H1 (cell line): ENCODE measurements around the gene ARHGEF25. TPM values are rescaled to one million over a fixed set of nuclear protein-coding genes. Genes with fewer than 3 reads are reported as not detected.

Source experiments
- CTCF ChIA-PET: fragments of 300-600 bp; sonication (Branson Sonifier 250); formaldehyde crosslinking; loops from one replicate; lab custom pipeline; 2021; ENCODE audit not compliant: partially characterized antibody; lab: Charles Lee
- POLR2A ChIA-PET: fragments of 300-600 bp; sonication (Branson Sonifier 250); formaldehyde crosslinking; loops from one replicate; lab custom pipeline; 2021; ENCODE audit warnings: inconsistent platforms; ENCODE audit not compliant: partially characterized antibody; lab: Charles Lee
- DNase-seq, 2 experiments: peaks; one replicate each; pipeline versions ENCODE4 v3.0.0 to v3.0.0-alpha.2; 2010 to 2022; ENCODE audit warnings: low spot score in 2 of 2, low read depth in 1 of 2, mixed read lengths in 1 of 2
- FAIRE-seq: peaks from 2 replicates; lab custom pipeline; 2011; peaks lifted over from hg19 to GRCh38; lab: Jason Lieb, UNC
- H2AFZ ChIP-seq: 2 replicates; pipeline ENCODE4 v1.8.1; 2012; ENCODE audit warnings: low read length, inconsistent platforms
- H2AK5ac ChIP-seq: 2 replicates; pipeline ENCODE4 v1.6.1; 2013; ENCODE audit warnings: low read depth, low read length
- H2BK120ac ChIP-seq: replicated peaks from 2 replicates; pipeline ENCODE3; 2013; ENCODE audit warnings: low read depth, low read length, inconsistent platforms
- H2BK12ac ChIP-seq: 2 replicates; pipeline ENCODE4 v1.6.1; 2013; ENCODE audit warnings: low read depth, low read length
- H2BK15ac ChIP-seq: 2 replicates; pipeline ENCODE4 v1.6.1; 2013; ENCODE audit warnings: low read length
- H2BK20ac ChIP-seq: 2 replicates; pipeline ENCODE4 v1.6.1; 2013; ENCODE audit warnings: low read length
- H2BK5ac ChIP-seq: 2 replicates; pipeline ENCODE4 v1.6.1; 2013; ENCODE audit warnings: low read depth, low read length
- H3K14ac ChIP-seq: 2 replicates; pipeline ENCODE4 v1.6.1; 2013; ENCODE audit warnings: inconsistent platforms; ENCODE audit not compliant: insufficient read length
- H3K18ac ChIP-seq: 2 replicates; pipeline ENCODE4 v1.6.1; 2013; ENCODE audit warnings: low read length; ENCODE audit errors: extremely low read depth
- H3K23ac ChIP-seq: 2 replicates; pipeline ENCODE4 v1.6.1; 2013; ENCODE audit warnings: inconsistent platforms; ENCODE audit not compliant: insufficient read length
- H3K23me2 ChIP-seq: 2 replicates; pipeline ENCODE4 v1.6.1; 2013; ENCODE audit warnings: low read depth, low read length
- H3K27ac ChIP-seq: 2 replicates; pipeline ENCODE4 v1.6.1; 2011; ENCODE audit warnings: low read depth, low read length, inconsistent platforms
- H3K27me3 ChIP-seq, 4 experiments: replicated peaks in 1 of 4; 1 replicate in 1 of 4; 2 replicates in 3 of 4; pipeline versions ENCODE4 v1.6.1 to v1.8.1; 2011 to 2013; ENCODE audit warnings: low read length in 3 of 4, mild to moderate bottlenecking in 3 of 4, inconsistent platforms in 2 of 4, mixed read lengths in 2 of 4, moderate library complexity in 1 of 4; ENCODE audit not compliant: control insufficient read depth in 3 of 4, insufficient read depth in 3 of 4; ENCODE audit errors: extremely low read depth in 1 of 4
- H3K36me3 ChIP-seq, 4 experiments: 2 replicates each; pipeline versions ENCODE4 v1.6.1 to v1.8.1; 2011 to 2013; ENCODE audit warnings: mild to moderate bottlenecking in 4 of 4, low read length in 3 of 4, moderate library complexity in 2 of 4, control low read depth in 1 of 4, inconsistent platforms in 1 of 4; ENCODE audit not compliant: insufficient read depth in 4 of 4, control insufficient read depth in 2 of 4
- H3K4ac ChIP-seq: replicated peaks from 2 replicates; pipeline ENCODE3; 2013; ENCODE audit warnings: low read length, low read depth, mixed read lengths, inconsistent platforms; ENCODE audit not compliant: insufficient read length
- H3K4me1 ChIP-seq, 4 experiments: replicated peaks in 1 of 4; 1 replicate in 1 of 4; 2 replicates in 3 of 4; pipeline versions ENCODE4 v1.6.1 to v1.8.1; 2011 to 2013; ENCODE audit warnings: low read length in 3 of 4, inconsistent platforms in 2 of 4, mixed read lengths in 1 of 4; ENCODE audit not compliant: insufficient read depth in 4 of 4, control insufficient read depth in 3 of 4
- H3K4me2 ChIP-seq, 2 experiments: 2 replicates each; pipeline versions ENCODE4 v1.6.1 to v1.8.1; 2011 to 2013; ENCODE audit warnings: low read depth in 2 of 2, low read length in 2 of 2, control low read depth in 1 of 2, inconsistent platforms in 1 of 2, mild to moderate bottlenecking in 1 of 2; ENCODE audit not compliant: insufficient read depth in 1 of 2
- H3K4me3 ChIP-seq, 4 experiments: fragments of 200-600, 300-600 bp in 1 of 4; sonication (generic), shearing (Covaris generic), sonication (Bioruptor Twin) in 1 of 4; 2 replicates each; pipeline versions ENCODE4 v1.5.1 to v1.8.1; 2011 to 2016; ENCODE audit warnings: low read length in 4 of 4, low read depth in 3 of 4, control low read depth in 2 of 4, inconsistent platforms in 2 of 4, mild to moderate bottlenecking in 2 of 4, mixed read lengths in 1 of 4, moderate library complexity in 1 of 4; ENCODE audit not compliant: insufficient read depth in 2 of 4; ENCODE audit errors: extremely low read depth in 1 of 4
- H3K56ac ChIP-seq: replicated peaks from 2 replicates; pipeline ENCODE3; 2013; ENCODE audit warnings: low read depth, mild to moderate bottlenecking, mixed read lengths, low read length, inconsistent platforms; ENCODE audit not compliant: insufficient read length
- H3K79me1 ChIP-seq: 2 replicates; pipeline ENCODE4 v1.6.1; 2013; ENCODE audit warnings: low read depth, low read length, control low read depth
- H3K79me2 ChIP-seq, 2 experiments: 2 replicates each; pipeline versions ENCODE4 v1.6.1 to v1.8.1; 2012 to 2013; ENCODE audit warnings: low read length in 2 of 2, mild to moderate bottlenecking in 2 of 2, inconsistent platforms in 1 of 2; ENCODE audit not compliant: insufficient read depth in 2 of 2, control insufficient read depth in 1 of 2
- H3K9ac ChIP-seq, 4 experiments: replicated peaks in 1 of 4; 1 replicate in 1 of 4; 2 replicates in 3 of 4; pipeline versions ENCODE4 v1.6.1 to v1.8.1; 2011 to 2013; ENCODE audit warnings: low read depth in 3 of 4, low read length in 3 of 4, control low read depth in 2 of 4, mild to moderate bottlenecking in 2 of 4, moderate library complexity in 2 of 4, inconsistent platforms in 1 of 4; ENCODE audit errors: extremely low read depth in 1 of 4
- H3K9me3 ChIP-seq, 2 experiments: 2 replicates each; pipeline versions ENCODE4 v1.6.1 to v1.8.1; 2012 to 2013; ENCODE audit warnings: mild to moderate bottlenecking in 2 of 2, moderate library complexity in 2 of 2, control low read depth in 1 of 2, inconsistent platforms in 1 of 2, low read depth in 1 of 2, low read length in 1 of 2, mixed read lengths in 1 of 2; ENCODE audit not compliant: insufficient read depth in 2 of 2
- H4K20me1 ChIP-seq, 2 experiments: replicated peaks in 1 of 2; 2 replicates each; pipeline versions ENCODE3 to v1.8.1; 2011 to 2013; ENCODE audit warnings: inconsistent platforms in 2 of 2, low read length in 2 of 2, mild to moderate bottlenecking in 1 of 2; ENCODE audit not compliant: insufficient read depth in 2 of 2, control insufficient read depth in 1 of 2
- H4K5ac ChIP-seq: 2 replicates; pipeline ENCODE4 v1.6.1; 2013; ENCODE audit warnings: low read length, low read depth, mixed read lengths, inconsistent platforms; ENCODE audit not compliant: insufficient read length
- H4K8ac ChIP-seq: 2 replicates; pipeline ENCODE4 v1.8.0; 2013; ENCODE audit warnings: mild to moderate bottlenecking, moderate library complexity, low read length, inconsistent platforms; ENCODE audit not compliant: insufficient read depth; ENCODE audit errors: extremely low read depth
- H4K91ac ChIP-seq: replicated peaks from 2 replicates; pipeline ENCODE3; 2013; ENCODE audit warnings: low read length, mixed read lengths, inconsistent platforms; ENCODE audit not compliant: insufficient read length
- BACH1 ChIP-seq: IDR thresholded peaks from 2 replicates; pipeline ENCODE4 v1.6.1; 2012; ENCODE audit warnings: low read length, improper control_type of control experiment
- CREB1 ChIP-seq: IDR thresholded peaks from 2 replicates; pipeline ENCODE4 v1.6.1; 2012; ENCODE audit warnings: inconsistent platforms
- JUN ChIP-seq: IDR thresholded peaks from 2 replicates; pipeline ENCODE4 v1.6.1; 2011; ENCODE audit warnings: low read depth, mild to moderate bottlenecking, improper control_type of control experiment, low read length
- SAP30 ChIP-seq: fragments of 300-600 bp; sonication (generic); IDR thresholded peaks from 2 replicates; pipeline ENCODE4 v1.7.1; 2012; ENCODE audit warnings: low read length, moderate library complexity, mild to moderate bottlenecking, inconsistent platforms; ENCODE audit not compliant: insufficient read depth, insufficient replicate concordance
- TAF1 ChIP-seq: IDR thresholded peaks from 2 replicates; pipeline ENCODE4 v1.6.1; 2011; ENCODE audit warnings: mild to moderate bottlenecking, low read depth, low read length
- TCF12 ChIP-seq: IDR thresholded peaks from 2 replicates; pipeline ENCODE4 v1.6.1; 2011; ENCODE audit warnings: low read depth, mild to moderate bottlenecking, low read length
- WGBS, 2 experiments: shearing (Covaris generic) in 1 of 2; methylation state at CpG; one replicate each; pipeline versions ENCODE4 v1.1.6 to v1.1.7; 2013 to 2015; ENCODE audit warnings: low lambda C conversion rate in 2 of 2, mixed read lengths in 2 of 2, inconsistent platforms in 1 of 2, low coverage in 1 of 2, missing lambda C conversion rate in 1 of 2; ENCODE audit not compliant: insufficient replicate concordance in 2 of 2, insufficient coverage in 1 of 2, insufficient read length in 1 of 2; ENCODE audit errors: extremely low coverage in 1 of 2, missing lambda C conversion rate in 1 of 2; 5-methylcytosine and 5-hydroxymethylcytosine counted together
- polyA plus RNA-seq, 7 experiments: library from polyadenylated mRNA; depleted of rRNA in 3 of 7; stranded (reverse) in 5 of 7; unstranded in 2 of 7; fragments of >200 nt in 5 of 7; fragments of 200-250 nt in 2 of 7; gene quantifications; 1 replicate in 5 of 7; 2 replicates in 1 of 7; 4 replicates in 1 of 7; pipeline versions ENCODE4 v1.2.1 to v1.2.3, GENCODE V29; 2011 to 2013; ENCODE audit warnings: missing spikeins in 2 of 7, mixed read lengths in 2 of 7
- total RNA-seq: library from RNA; stranded (reverse); fragmentation: NEBNext Ultra II Directional; extraction: Animal tissue kit (Norgen Biotek cat#: 25700); gene quantifications from 2 replicates; pipeline ENCODE4 v1.2.1, GENCODE V29; 2021
- TF ChIP-seq, protein P1 (sequence below): IDR thresholded peaks from 2 replicates; pipeline ENCODE4 v1.6.1; 2011; ENCODE audit warnings: low read depth, mild to moderate bottlenecking, low read length; ENCODE audit not compliant: insufficient read depth
- TF ChIP-seq, protein P2 (sequence below): IDR thresholded peaks from 2 replicates; pipeline ENCODE4 v1.6.1; 2012; ENCODE audit warnings: inconsistent platforms
- TF ChIP-seq, protein P3 (sequence below), 3 experiments: IDR thresholded peaks; 1 replicate in 2 of 3; 2 replicates in 1 of 3; pipeline versions ENCODE4 v1.5.1 to v1.6.1; 2011; ENCODE audit warnings: low read length in 3 of 3, mild to moderate bottlenecking in 3 of 3, inconsistent platforms in 2 of 3, low read depth in 1 of 3, moderate library complexity in 1 of 3; ENCODE audit not compliant: insufficient read depth in 1 of 3; ENCODE audit errors: control extremely low read depth in 1 of 3
- TF ChIP-seq, protein P4 (sequence below): IDR thresholded peaks from 2 replicates; pipeline ENCODE4 v1.6.1; 2012; ENCODE audit warnings: inconsistent platforms

Gene ARHGEF25
- total and polyA plus RNA-seq, 2 of the 8 experiments (the other 6 are each of a cell fraction or from before 2014, with no cell fraction given), result 5.9 to 8.8 TPM

DNA sequence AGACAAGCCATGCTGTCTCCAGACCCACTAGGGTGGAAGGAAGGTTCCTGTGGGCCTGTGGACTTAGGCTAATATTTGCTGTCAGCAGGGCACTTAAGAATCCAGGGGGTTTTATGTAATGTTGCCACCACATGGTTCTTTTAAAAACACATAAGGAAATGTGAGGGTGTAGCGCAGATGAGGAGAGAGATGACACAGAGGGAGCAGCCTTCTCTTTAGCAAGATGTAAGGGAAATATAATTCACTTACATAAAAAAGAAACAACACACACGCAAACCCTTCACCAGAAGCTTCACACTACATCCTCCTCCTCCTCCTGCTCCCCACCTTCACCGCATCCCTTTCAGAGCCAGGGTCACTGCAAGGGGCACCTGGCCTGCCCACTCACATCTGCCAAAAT is 25.1 kb upstream of the ARHGEF25 start:
- no peak overlapping the region for H2BK120ac ChIP-seq
- H3K9ac ChIP-seq, result no peak overlapping the region
- no peaks in the 10 kb centered on the region for H3K9me3 ChIP-seq
- no peak overlapping the region for H3K4ac ChIP-seq
- H3K56ac ChIP-seq, result no peak overlapping the region
- ChIA-PET POLR2A (interaction anchor here (0.7 to 1.3 kb wide), 2 partner anchors 12 to 39 kb away, joined by 3 read pairs; no protein-coding TSS in a partner anchor), CTCF (interaction anchor here (5.2 to 7.8 kb wide), 5 partner anchors 15 to 150 kb away, joined by 60 to 201 read pairs (median 88); partner anchors contain the start of genes ARHGEF25 and B4GALNT1)
- H2BK15ac ChIP-seq, result no peak overlapping the region
- H2AFZ ChIP-seq, result no peak overlapping the region
- peaks cover 6% of the 10 kb centered on the region; the same call in 1 of the 2 replicates for H3K23me2 ChIP-seq
- H3K4me3 ChIP-seq, result no peak overlapping the region
- H3K27me3 ChIP-seq, result no peaks in the 10 kb centered on the region
- DNase-seq, result no peak
- no peaks in the 10 kb centered on the region for H3K79me2 ChIP-seq
- FAIRE-seq, result no peak
- H2BK5ac ChIP-seq, result no peak overlapping the region
- no peak overlapping the region for H3K27ac ChIP-seq
- no peak overlapping the region for H3K14ac ChIP-seq
- no peaks in the 10 kb centered on the region for H3K79me1 ChIP-seq
- peaks cover 2 to 3% (median 3%) of the 10 kb centered on the region in 4 experiments; a peak in 5 of 7 replicates for H3K4me1 ChIP-seq
- 81% methylated on average over 3 of the region's 3 CpGs; no CpG with 5 or more reads in 1 of the 2 experiments for WGBS, 2 experiments
- no peak overlapping the region for H4K91ac ChIP-seq
- no peak overlapping the region for H2BK20ac ChIP-seq
- no peak overlapping the region for H3K23ac ChIP-seq
- no peak overlapping the region for H2AK5ac ChIP-seq
- peaks cover 3 to 4% of the 10 kb centered on the region in 2 experiments for H4K20me1 ChIP-seq
- no peak overlapping the region for H3K18ac ChIP-seq
- H3K4me2 ChIP-seq, result no peak overlapping the region
- peaks cover 5 to 21% (median 7%) of the 10 kb centered on the region in 4 experiments; a peak in 7 of 8 replicates for H3K36me3 ChIP-seq
- H4K8ac ChIP-seq, result no peak overlapping the region
- H4K5ac ChIP-seq, result no peak overlapping the region
- no peak overlapping the region for H2BK12ac ChIP-seq
- TF ChIP-seq, protein P1, sequence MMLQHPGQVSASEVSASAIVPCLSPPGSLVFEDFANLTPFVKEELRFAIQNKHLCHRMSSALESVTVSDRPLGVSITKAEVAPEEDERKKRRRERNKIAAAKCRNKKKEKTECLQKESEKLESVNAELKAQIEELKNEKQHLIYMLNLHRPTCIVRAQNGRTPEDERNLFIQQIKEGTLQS, result no peak
- TF ChIP-seq JUN (no peak), CREB1 (no peak), TCF12 (no peak), BACH1 (no peak), TAF1 (no peak), SAP30 (no peak)
- TF ChIP-seq, protein P2, sequence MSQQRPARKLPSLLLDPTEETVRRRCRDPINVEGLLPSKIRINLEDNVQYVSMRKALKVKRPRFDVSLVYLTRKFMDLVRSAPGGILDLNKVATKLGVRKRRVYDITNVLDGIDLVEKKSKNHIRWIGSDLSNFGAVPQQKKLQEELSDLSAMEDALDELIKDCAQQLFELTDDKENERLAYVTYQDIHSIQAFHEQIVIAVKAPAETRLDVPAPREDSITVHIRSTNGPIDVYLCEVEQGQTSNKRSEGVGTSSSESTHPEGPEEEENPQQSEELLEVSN, result no peak
- TF ChIP-seq, protein P3, sequence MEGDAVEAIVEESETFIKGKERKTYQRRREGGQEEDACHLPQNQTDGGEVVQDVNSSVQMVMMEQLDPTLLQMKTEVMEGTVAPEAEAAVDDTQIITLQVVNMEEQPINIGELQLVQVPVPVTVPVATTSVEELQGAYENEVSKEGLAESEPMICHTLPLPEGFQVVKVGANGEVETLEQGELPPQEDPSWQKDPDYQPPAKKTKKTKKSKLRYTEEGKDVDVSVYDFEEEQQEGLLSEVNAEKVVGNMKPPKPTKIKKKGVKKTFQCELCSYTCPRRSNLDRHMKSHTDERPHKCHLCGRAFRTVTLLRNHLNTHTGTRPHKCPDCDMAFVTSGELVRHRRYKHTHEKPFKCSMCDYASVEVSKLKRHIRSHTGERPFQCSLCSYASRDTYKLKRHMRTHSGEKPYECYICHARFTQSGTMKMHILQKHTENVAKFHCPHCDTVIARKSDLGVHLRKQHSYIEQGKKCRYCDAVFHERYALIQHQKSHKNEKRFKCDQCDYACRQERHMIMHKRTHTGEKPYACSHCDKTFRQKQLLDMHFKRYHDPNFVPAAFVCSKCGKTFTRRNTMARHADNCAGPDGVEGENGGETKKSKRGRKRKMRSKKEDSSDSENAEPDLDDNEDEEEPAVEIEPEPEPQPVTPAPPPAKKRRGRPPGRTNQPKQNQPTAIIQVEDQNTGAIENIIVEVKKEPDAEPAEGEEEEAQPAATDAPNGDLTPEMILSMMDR (IDR thresholded peaks at IDR 0.05; ENCODE audit: control extremely low read depth in 1 of 3, insufficient read depth in 1 of 3, low read depth in 1 of 3, low read length in 3 of 3), result no peak
- TF ChIP-seq, protein P4, sequence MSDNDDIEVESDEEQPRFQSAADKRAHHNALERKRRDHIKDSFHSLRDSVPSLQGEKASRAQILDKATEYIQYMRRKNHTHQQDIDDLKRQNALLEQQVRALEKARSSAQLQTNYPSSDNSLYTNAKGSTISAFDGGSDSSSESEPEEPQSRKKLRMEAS, result no peak
